Amygdala (tissue), 56 donors: ENCODE results near the gene KRT37.
A peak's percentile ranks its signal among the peaks of the same experiment; 100 is the strongest.
"Not testable (repeated sequence)": the region's sequence is repeated elsewhere in the genome, so short reads cannot be mapped to it uniquely, and the experiment has no call there.

ENCODE experiments used
- DNase-seq, 56 donors: peaks; one replicate each; lab custom pipeline; 2025; lab: John Stamatoyannopoulos, UW

Gene KRT37

GRCh38 chr17:41411072-41411840, 13.1 kb downstream of the KRT37 start:
- no peak for DNase-seq

DNA sequence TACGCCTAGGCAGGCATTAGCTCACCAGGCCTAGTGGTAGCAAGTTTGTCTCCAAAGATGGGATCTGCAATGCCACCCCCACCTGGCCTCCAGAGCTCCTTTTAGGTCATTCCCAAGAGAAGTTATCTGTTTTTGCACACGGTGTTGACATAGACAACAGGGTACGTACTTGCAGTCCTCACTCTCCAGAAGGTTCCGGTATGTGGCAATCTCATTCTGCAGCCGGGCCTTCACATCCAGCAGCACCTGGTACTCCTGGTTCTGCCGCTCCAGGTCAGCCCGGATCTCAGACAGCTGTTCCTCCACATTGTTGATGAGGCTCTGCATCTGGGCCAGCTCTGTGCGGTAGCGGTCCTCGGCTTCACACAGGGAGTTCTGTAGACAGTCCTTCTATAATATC, 17.2 kb downstream of the KRT37 start:
- no peak for DNase-seq

- no peak for DNase-seq
These were observed 18.2 kb downstream of the KRT37 start for GRCh38 chr17:41406205-41406604.

- DNase-seq: no peak
These were observed 20.2 kb downstream of the KRT37 start for GRCh38 chr17:41404024-41404671.

DNA sequence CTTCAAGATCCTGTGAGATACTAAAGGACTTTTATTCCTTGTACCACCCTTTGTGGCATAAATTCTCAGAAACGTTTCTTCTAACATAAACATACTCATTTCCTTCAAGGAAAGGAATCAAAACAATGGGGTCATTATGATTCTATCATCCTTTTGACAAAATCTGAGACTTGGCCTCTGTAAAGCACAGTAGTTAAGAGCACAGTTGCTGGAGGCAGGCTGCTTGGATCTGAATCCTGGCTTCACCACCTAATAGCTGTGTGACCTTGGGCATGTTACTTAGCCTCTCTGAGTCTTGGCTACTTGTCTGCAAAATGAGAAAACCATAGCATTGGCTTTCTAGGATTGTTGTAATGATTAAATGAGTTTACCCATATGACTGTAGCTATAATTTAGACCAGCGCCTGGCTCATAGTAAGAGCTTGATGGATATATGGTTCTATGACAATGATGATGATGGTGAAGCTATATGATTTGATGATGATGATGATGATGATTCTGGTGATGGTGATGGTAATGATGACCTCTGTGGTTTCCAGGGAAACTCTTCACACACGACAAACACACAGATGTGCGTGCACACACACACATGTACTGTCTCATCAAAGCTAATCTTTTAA, 20.9 kb downstream of the KRT37 start:
- DNase-seq: no peak

GRCh38 chr17:41402161-41402560, 22.2 kb downstream of the KRT37 start:
- peak in 1 of 56 donors; percentile 2 for DNase-seq

GRCh38 chr17:41396996-41397660, 27.3 kb downstream of the KRT37 start, which contains the start of gene KRT31:
TSS of gene KRT31 (minus strand) at chr17:41397608. CDS start at chr17:41397539, 69 bp downstream.
- DNase-seq: no peak

GRCh38 chr17:41396340-41396739, 28.0 kb downstream of the KRT37 start:
- no peak for DNase-seq

DNA sequence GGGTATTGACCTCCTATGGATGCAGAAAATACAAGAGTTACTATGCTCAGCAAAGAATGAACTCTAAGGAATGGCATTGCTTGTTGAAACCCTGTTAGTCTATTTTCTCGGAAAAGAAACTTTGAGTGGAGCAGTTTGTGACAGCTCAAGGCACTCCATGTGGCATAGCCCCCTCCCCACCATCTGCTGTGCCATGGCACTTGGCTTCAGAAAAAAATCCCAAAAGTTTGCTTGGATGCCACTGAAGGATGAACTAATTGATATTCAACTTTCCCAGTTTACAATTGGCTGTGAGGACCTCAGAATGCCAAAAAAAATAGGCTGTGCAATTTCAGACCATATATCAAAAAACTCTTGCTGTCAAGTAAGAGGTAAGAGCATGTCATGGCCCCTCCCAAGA, 28.8 kb downstream of the KRT37 start:
- DNase-seq: no peak

DNA sequence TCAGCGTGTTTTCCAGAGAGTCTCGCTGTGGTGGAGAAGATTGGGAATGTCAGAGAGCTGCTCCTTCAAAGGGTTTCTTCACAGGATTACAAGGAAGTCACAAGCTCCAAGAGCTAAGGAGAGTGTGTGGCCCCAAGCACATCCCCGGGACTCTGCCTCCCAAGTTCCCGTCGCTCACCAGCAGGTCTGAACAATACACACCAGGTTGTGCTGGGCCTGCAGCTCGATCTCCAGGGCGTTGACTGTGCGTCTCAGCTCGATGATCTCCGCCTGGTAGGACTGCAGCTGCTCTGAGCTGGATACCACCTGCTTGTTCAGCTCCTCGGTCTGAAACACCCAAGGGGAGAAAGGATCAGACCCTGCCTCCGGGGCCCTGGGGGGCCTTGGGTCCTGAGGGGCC, 29.3 kb downstream of the KRT37 start:
- not testable (repeated sequence) for DNase-seq

DNA sequence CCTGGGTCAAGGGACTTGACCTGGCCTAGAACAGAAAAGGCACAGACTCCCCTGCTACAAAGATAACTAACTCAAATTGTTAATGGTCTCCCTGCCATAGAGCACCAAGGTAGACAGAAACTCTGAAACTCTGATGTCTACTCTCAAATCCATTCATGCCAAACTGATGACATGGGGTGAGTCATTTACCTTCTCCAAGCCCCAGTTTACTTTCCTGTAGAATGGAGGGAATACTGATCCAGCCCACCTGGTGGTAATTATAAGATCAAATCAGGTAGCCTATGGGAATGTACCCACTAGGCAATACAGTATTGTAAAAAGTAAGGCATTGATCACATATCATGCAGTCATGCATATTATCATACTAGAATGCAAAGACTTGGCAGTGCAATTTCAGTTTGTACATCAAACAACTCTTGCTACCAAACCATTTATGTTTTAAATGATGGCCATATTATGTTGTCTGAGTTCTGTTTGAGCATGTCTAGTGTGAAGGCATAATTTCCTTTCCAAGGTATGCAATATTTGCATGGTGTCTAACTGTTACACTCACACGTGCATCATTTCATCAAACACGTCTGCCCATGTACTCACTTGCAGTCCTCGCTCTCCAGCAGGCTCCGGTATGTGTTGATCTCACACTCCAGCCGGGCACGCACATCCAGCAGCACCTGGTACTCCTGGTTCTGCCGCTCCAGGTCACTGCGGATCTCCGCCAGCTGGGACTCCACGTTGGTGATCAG, 30.0 kb downstream of the KRT37 start:
- no peak for DNase-seq

GRCh38 chr17:41393826-41394225, 30.6 kb downstream of the KRT37 start:
- DNase-seq: no peak

GRCh38 chr17:41393294-41393693, 31.1 kb downstream of the KRT37 start:
- DNase-seq: no peak

DNA sequence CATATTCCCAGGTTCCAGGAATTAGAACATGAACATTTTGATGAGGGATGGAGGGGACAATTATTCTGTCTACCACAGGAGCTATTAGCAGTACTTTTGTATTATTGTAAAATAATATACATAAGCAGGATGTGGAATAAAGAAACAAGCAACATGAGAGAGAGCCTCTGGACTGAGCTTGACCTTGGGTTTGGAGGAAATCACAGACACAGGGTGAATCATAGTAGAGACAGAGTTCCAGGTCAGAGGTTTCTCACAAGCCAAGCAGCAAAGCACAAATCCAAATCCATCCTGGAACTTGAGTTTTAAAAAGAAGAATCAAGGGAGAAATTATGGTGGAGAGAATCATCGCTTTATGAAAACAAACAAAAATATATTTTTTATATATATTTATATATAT, 32.1 kb downstream of the KRT37 start:
- no peak for DNase-seq

- DNase-seq: no peak
These were observed 32.9 kb downstream of the KRT37 start for GRCh38 chr17:41391535-41391934.

GRCh38 chr17:41390411-41390938, 33.9 kb downstream of the KRT37 start:
- no peak for DNase-seq

- DNase-seq: no peak
These were observed 36.7 kb downstream of the KRT37 start for GRCh38 chr17:41387670-41388069.

DNA sequence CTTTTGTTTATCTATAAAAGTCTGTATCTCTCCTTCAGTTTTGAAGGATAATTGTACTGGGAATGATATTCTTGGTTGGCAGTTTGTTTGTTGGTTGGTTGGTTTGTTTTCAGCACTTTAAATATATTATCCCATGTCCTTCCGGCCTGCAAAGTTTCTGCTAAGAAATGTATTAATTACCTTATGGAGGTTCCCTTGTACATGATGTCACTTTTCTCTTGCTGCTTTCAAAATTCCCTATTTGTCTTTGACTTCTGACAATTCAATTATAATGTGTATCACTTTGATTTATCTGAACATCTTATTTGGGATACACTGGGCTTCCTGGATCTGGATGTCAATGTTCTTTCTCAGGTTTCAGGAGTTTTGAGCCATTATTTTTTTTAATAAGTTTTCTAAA, 38.2 kb downstream of the KRT37 start:
- no peak for DNase-seq

GRCh38 chr17:41383690-41384089, 40.7 kb downstream of the KRT37 start:
- no peak for DNase-seq

- DNase-seq: no peak
These were observed 42.0 kb downstream of the KRT37 start for GRCh38 chr17:41382394-41382793.
